ENCODE measurements around the gene PADI3.

GRCh38 chr1:17307946-17308345 lies 59.0 kb downstream of the PADI3 start, which contains the start of gene PADI4:
- no peak for TF ChIP-seq CTCF (IDR thresholded peaks at IDR 0.05; ENCODE audit: extremely low read depth in 1 of 2, insufficient read depth in 1 of 2, low read depth in 1 of 2, low read length in 2 of 2)
- TF ChIP-seq POLR2A (IDR thresholded peaks at IDR 0.05; ENCODE audit: low read depth, low read length), result no peak
- TF ChIP-seq JUN (IDR thresholded peaks at IDR 0.05; ENCODE audit: borderline replicate concordance, insufficient read depth, insufficient read length, low read depth), result no peak
- no peak for TF ChIP-seq POLR2AphosphoS5 (IDR thresholded peaks at IDR 0.05; ENCODE audit: insufficient read depth, low read depth, low read length)
- no peak for TF ChIP-seq EZH2 (IDR thresholded peaks at IDR 0.05; ENCODE audit: borderline replicate concordance, low read depth, low read length, severe bottlenecking)

Data from endothelial cell of umbilical vein (primary cell).